SK-N-SH (cell line): ENCODE results near the gene TRPV5.

Source experiments
- CTCF ChIP-seq: fragments of 200-600 bp; sonication (generic); IDR thresholded peaks from 2 replicates; pipeline ENCODE4 v1.6.1; 2017; ENCODE audit warnings: antibody characterized with exemption, mild to moderate bottlenecking, moderate library complexity
- ELF1 ChIP-seq: IDR thresholded peaks from 2 replicates; pipeline ENCODE4 v1.4.0; 2012
- FOXM1 ChIP-seq: IDR thresholded peaks from 2 replicates; pipeline ENCODE4 v1.4.0; 2012; ENCODE audit warnings: low read depth, mild to moderate bottlenecking
- MAX ChIP-seq: IDR thresholded peaks from 2 replicates; pipeline ENCODE4 v1.4.0; 2012; ENCODE audit warnings: low read depth
- PBX3 ChIP-seq: IDR thresholded peaks from 2 replicates; pipeline ENCODE4; 2012
- POLR2AphosphoS5 ChIP-seq: IDR thresholded peaks from 2 replicates; pipeline ENCODE4 v1.6.1; 2012; ENCODE audit warnings: low read depth, low read length
- RAD21 ChIP-seq: IDR thresholded peaks from 2 replicates; pipeline ENCODE4 v1.6.1; 2012; ENCODE audit warnings: mild to moderate bottlenecking, low read length
- RFX5 ChIP-seq: IDR thresholded peaks from 2 replicates; pipeline ENCODE4 v1.6.1; 2012; ENCODE audit warnings: mild to moderate bottlenecking, improper control_type of control experiment, low read length
- TAF1 ChIP-seq: IDR thresholded peaks from 2 replicates; pipeline ENCODE4 v1.6.1; 2012; ENCODE audit warnings: low read depth, mild to moderate bottlenecking, low read length, moderate library complexity, borderline replicate concordance
- TCF12 ChIP-seq: IDR thresholded peaks from 2 replicates; pipeline ENCODE4 v1.4.0; 2012
- TEAD4 ChIP-seq: IDR thresholded peaks from 2 replicates; pipeline ENCODE4 v1.4.0; 2012; ENCODE audit warnings: mild to moderate bottlenecking, borderline replicate concordance; ENCODE audit not compliant: insufficient read depth

- TF ChIP-seq MAX, result no peak
- no peak for TF ChIP-seq PBX3
- no peak for TF ChIP-seq FOXM1
- no peak for TF ChIP-seq CTCF
- no peak for TF ChIP-seq TEAD4
- TF ChIP-seq ELF1, result no peak
- no peak for TF ChIP-seq POLR2AphosphoS5
- no peak for TF ChIP-seq RFX5
- no peak for TF ChIP-seq RAD21
- no peak for TF ChIP-seq TCF12
- no peak for TF ChIP-seq TAF1
Measured at GRCh38 chr7:142862786-142863400, 70.7 kb downstream of the TRPV5 start.
